Muscle layer of colon (tissue), 2 donors: ENCODE measurements around the gene PAPSS2.

Experiments
- H3K27ac ChIP-seq: one replicate; pipeline ENCODE4 v1.7.0; 2013; ENCODE audit warnings: low read depth, mild to moderate bottlenecking, low read length, moderate library complexity
- H3K27me3 ChIP-seq, 2 donors: one replicate each; pipeline ENCODE4 v1.7.0; 2013; ENCODE audit warnings: low read length in 2 of 2, mild to moderate bottlenecking in 2 of 2; ENCODE audit not compliant: insufficient read depth in 2 of 2, control insufficient read depth in 1 of 2
- H3K36me3 ChIP-seq: one replicate; pipeline ENCODE4 v1.7.0; 2013; ENCODE audit warnings: mild to moderate bottlenecking, low read length; ENCODE audit not compliant: insufficient read depth
- H3K4me1 ChIP-seq: one replicate; pipeline ENCODE4 v1.7.0; 2013; ENCODE audit warnings: mild to moderate bottlenecking, low read length; ENCODE audit not compliant: insufficient read depth
- H3K4me3 ChIP-seq, 2 donors: one replicate each; pipeline ENCODE4 v1.7.0; 2013; ENCODE audit warnings: low read length in 2 of 2, low read depth in 1 of 2, mild to moderate bottlenecking in 1 of 2, moderate library complexity in 1 of 2
- H3K9ac ChIP-seq: one replicate; pipeline ENCODE4 v1.7.0; 2013; ENCODE audit warnings: low read length
- H3K9me3 ChIP-seq: one replicate; pipeline ENCODE4 v1.7.0; 2013; ENCODE audit warnings: mild to moderate bottlenecking, low read length
- donor health status: abdominal sarcoma.
- donor health status: Adenocarcinoma of cecum.

PAPSS2 gene

GRCh38 chr10:87696922-87697745 is 37.5 kb downstream of the PAPSS2 start:
- Histone ChIP-seq H3K9ac (no peak overlapping the region), H3K27ac (no peak overlapping the region), H3K27me3 (no peaks in the 10 kb centered on the region), H3K4me3 (no peak overlapping the region), H3K36me3 (no peaks in the 10 kb centered on the region), H3K9me3 (no peaks in the 10 kb centered on the region), H3K4me1 (no peaks in the 10 kb centered on the region)

GRCh38 chr10:87700031-87700796 is 40.5 kb downstream of the PAPSS2 start:
- H3K27me3 ChIP-seq = no peaks in the 10 kb centered on the region
- no peak overlapping the region for H3K4me3 ChIP-seq
- no peak overlapping the region for H3K9ac ChIP-seq
- H3K4me1 ChIP-seq = no peaks in the 10 kb centered on the region
- no peak overlapping the region for H3K27ac ChIP-seq
- no peaks in the 10 kb centered on the region for H3K36me3 ChIP-seq
- no peaks in the 10 kb centered on the region for H3K9me3 ChIP-seq

DNA sequence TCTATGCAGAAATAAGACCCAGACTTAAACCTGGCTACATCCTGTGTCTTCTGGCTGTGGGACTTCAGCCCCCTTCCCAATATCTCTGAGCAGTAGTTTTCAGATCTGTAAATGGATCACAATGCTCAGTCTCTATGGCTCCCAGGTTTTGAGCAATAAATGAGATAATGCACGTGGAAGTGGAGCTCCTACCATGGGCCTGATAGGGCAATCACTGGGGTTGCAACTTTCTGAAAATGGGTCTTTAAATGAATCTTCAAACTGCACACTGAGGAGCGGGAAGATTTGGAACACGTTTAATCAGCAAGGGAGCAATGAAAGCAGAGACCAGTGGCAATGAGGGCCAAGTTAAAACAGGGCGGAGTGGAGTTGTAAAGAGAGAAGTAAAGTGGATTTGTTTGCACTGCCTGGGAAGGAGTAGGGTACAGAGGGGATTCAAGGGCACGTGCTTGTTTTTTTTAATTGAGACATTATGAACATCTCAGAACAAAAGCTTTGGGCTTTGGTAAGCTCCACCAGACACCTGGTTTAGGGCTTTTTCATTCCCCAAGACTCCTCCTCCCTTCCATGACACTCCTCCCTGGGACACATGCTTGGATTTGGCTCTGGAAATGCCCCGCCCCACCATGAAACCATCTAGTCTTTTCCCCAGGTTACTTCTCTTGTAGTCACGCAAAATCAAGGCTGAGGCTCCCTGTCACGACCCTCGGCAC is 42.7 kb downstream of the PAPSS2 start:
- H3K9me3 ChIP-seq = no peaks in the 10 kb centered on the region
- H3K27ac ChIP-seq = no peak overlapping the region
- no peak overlapping the region for H3K4me3 ChIP-seq
- H3K9ac ChIP-seq = no peak overlapping the region
- H3K36me3 ChIP-seq = no peaks in the 10 kb centered on the region
- no peaks in the 10 kb centered on the region for H3K27me3 ChIP-seq
- no peaks in the 10 kb centered on the region for H3K4me1 ChIP-seq

- no peaks in the 10 kb centered on the region for H3K36me3 ChIP-seq
- H3K4me1 ChIP-seq = no peaks in the 10 kb centered on the region
- no peaks in the 10 kb centered on the region for H3K27me3 ChIP-seq
- no peak overlapping the region for H3K27ac ChIP-seq
- no peak overlapping the region for H3K4me3 ChIP-seq
- no peaks in the 10 kb centered on the region for H3K9me3 ChIP-seq
- H3K9ac ChIP-seq = no peak overlapping the region
Observed at GRCh38 chr10:87702973-87703294, 43.3 kb downstream of the PAPSS2 start.

GRCh38 chr10:87703771-87704170 is 44.1 kb downstream of the PAPSS2 start:
- Histone ChIP-seq H3K27me3 (no peaks in the 10 kb centered on the region), H3K4me3 (no peak overlapping the region), H3K9ac (no peak overlapping the region), H3K9me3 (no peaks in the 10 kb centered on the region), H3K4me1 (no peaks in the 10 kb centered on the region), H3K36me3 (no peaks in the 10 kb centered on the region), H3K27ac (no peak overlapping the region)

DNA sequence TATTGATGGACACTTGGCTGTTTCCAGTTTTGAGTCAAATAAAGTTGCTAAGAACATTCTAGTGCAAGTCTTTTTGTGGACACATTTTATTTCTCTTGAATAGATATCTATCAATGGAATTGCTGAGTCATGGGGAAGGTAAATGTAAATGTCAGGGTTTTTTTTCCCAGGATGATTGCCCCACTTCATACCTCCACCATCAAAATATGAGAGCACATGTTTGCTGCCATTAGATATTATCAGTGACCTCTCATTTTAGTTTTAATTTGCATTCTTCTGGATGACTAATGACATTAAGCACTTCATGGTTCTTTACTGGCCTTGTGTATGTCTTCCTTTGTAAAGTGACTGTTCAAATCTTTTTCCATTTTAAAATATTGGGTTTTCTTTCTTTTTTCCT is 45.7 kb downstream of the PAPSS2 start:
- Histone ChIP-seq H3K27me3 (no peaks in the 10 kb centered on the region), H3K4me1 (no peaks in the 10 kb centered on the region), H3K9me3 (no peaks in the 10 kb centered on the region), H3K9ac (no peak overlapping the region), H3K4me3 (no peak overlapping the region), H3K27ac (no peak overlapping the region), H3K36me3 (no peaks in the 10 kb centered on the region)

- no peaks in the 10 kb centered on the region for H3K4me1 ChIP-seq
- H3K27me3 ChIP-seq = no peaks in the 10 kb centered on the region
- no peak overlapping the region for H3K9ac ChIP-seq
- H3K36me3 ChIP-seq = no peaks in the 10 kb centered on the region
- H3K9me3 ChIP-seq = no peaks in the 10 kb centered on the region
- H3K4me3 ChIP-seq = no peak overlapping the region
- H3K27ac ChIP-seq = no peak overlapping the region
Observed at GRCh38 chr10:87706731-87707130, 47.1 kb downstream of the PAPSS2 start.

DNA sequence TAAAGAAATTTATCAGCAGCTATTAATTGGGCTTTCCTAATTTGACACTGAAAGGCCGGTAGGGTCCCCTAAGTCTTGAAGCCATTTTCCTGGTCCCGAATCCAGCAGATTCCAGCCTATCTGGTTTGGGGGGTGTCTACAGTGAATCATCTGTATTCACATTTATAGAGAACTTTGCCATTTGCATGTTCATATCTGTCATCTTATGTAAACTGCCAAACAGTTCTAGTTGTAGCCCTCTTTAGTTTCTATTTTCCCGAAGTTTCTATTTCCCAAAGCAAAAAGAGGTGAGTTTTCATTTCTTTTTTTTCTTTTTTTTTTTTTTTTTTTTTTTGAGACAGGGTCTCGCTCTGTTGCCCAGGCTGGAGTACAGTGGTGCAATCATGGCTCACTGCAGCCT is 47.6 kb downstream of the PAPSS2 start:
- Histone ChIP-seq H3K9ac (no peak overlapping the region), H3K4me3 (no peak overlapping the region), H3K4me1 (no peaks in the 10 kb centered on the region), H3K27me3 (no peaks in the 10 kb centered on the region), H3K9me3 (no peaks in the 10 kb centered on the region), H3K36me3 (no peaks in the 10 kb centered on the region), H3K27ac (no peak overlapping the region)

DNA sequence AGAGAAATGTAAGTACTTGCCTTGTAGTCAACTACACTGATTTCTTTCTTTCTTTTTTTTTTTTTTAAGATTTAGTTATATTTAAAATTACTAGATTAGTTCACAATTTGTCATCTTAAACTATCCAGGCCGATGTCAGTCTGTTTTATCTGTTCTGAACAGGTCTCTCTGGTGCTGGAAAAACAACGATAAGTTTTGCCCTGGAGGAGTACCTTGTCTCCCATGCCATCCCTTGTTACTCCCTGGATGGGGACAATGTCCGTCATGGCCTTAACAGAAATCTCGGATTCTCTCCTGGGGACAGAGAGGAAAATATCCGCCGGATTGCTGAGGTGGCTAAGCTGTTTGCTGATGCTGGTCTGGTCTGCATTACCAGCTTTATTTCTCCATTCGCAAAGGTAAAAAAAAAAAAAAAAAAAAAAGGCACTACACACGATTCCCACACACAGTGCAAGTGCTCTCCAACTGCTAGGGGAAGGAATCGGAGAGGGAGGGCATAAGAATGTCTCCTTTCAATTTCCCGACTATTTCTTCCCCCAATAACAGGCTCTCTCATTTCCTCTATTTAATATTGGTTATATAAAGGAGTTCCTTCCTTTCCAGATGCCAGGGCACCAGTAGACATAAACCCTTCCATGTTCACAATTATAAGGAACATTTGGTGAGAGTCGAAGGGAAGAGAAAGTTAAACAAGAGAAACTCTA is 53.4 kb downstream of the PAPSS2 start:
- H3K9ac ChIP-seq = no peak overlapping the region
- no peak overlapping the region for H3K4me3 ChIP-seq
- no peaks in the 10 kb centered on the region for H3K36me3 ChIP-seq
- H3K27ac ChIP-seq = no peak overlapping the region
- H3K4me1 ChIP-seq = peaks cover 5% of the 10 kb centered on the region
- H3K27me3 ChIP-seq = no peaks in the 10 kb centered on the region
- H3K9me3 ChIP-seq = no peaks in the 10 kb centered on the region

- no peak overlapping the region for H3K9ac ChIP-seq
- H3K27me3 ChIP-seq = no peaks in the 10 kb centered on the region
- no peaks in the 10 kb centered on the region for H3K36me3 ChIP-seq
- H3K4me1 ChIP-seq = peaks cover 5% of the 10 kb centered on the region
- no peaks in the 10 kb centered on the region for H3K9me3 ChIP-seq
- no peak overlapping the region for H3K4me3 ChIP-seq
- H3K27ac ChIP-seq = no peak overlapping the region
Observed at GRCh38 chr10:87713707-87714106, 54.0 kb downstream of the PAPSS2 start.
